HG03342 (cell line): Measurements from ENCODE around the gene PXN.
"Not testable (repeated sequence)": the region's sequence is repeated elsewhere in the genome, so short reads cannot be mapped to it uniquely, and the experiment has no call there.

Experiments
- ATAC-seq: cut with Tn5 transposase; IDR thresholded peaks from one replicate; pipeline ENCODE4 v1.9.1; 2021; ENCODE audit warnings: mild to moderate bottlenecking, moderate library complexity; ENCODE audit not compliant: unreplicated experiment

The PXN gene

GRCh38 chr12:120262852-120263747 is 2.4 kb downstream of the PXN start:
- ATAC-seq: no peak

- ATAC-seq: no peak
Observed at GRCh38 chr12:120261951-120262851, 3.3 kb downstream of the PXN start.

GRCh38 chr12:120260607-120261006 is 4.9 kb downstream of the PXN start:
- no peak for ATAC-seq

GRCh38 chr12:120259418-120260202 is 5.9 kb downstream of the PXN start:
- no peak for ATAC-seq

- no peak for ATAC-seq
Observed at GRCh38 chr12:120258323-120258896, 7.1 kb downstream of the PXN start.

- no peak for ATAC-seq
Observed at GRCh38 chr12:120257041-120257821, 8.3 kb downstream of the PXN start.

- ATAC-seq: no peak
Observed at GRCh38 chr12:120254809-120255208, 10.7 kb downstream of the PXN start.

GRCh38 chr12:120253313-120253712 is 12.2 kb downstream of the PXN start:
- not testable (repeated sequence) for ATAC-seq

GRCh38 chr12:120252071-120252906 is 13.2 kb downstream of the PXN start:
- ATAC-seq: no peak

GRCh38 chr12:120251364-120252070 is 14.0 kb downstream of the PXN start:
- ATAC-seq: not testable (repeated sequence)

- no peak for ATAC-seq
Observed at GRCh38 chr12:120249875-120250795, 15.4 kb downstream of the PXN start.

- no peak for ATAC-seq
Observed at GRCh38 chr12:120249266-120249874, 16.2 kb downstream of the PXN start.

- no peak for ATAC-seq
Observed at GRCh38 chr12:120247621-120248030, 17.9 kb downstream of the PXN start.

GRCh38 chr12:120247183-120247582 is 18.3 kb downstream of the PXN start:
- no peak for ATAC-seq

GRCh38 chr12:120246705-120247104 is 18.8 kb downstream of the PXN start:
- ATAC-seq: not testable (repeated sequence)

- no peak for ATAC-seq
Observed at GRCh38 chr12:120242971-120243699, 22.4 kb downstream of the PXN start.
